Limb (tissue), 2 donors: Measurements from ENCODE around the gene POLR2E.
"Not testable (repeated sequence)": the region's sequence is repeated elsewhere in the genome, so short reads cannot be mapped to it uniquely, and the experiment has no call there.

Experiments used
- DNase-seq, 2 donors: peaks; one replicate each; pipeline ENCODE4 v3.0.0-alpha.2; 2016; ENCODE audit errors: extremely low spot score in 2 of 2

POLR2E gene

GRCh38 chr19:1126984-1127760 lies 32.0 kb upstream of the POLR2E start:
- DNase-seq: no peak

GRCh38 chr19:1125601-1126467 lies 30.7 kb upstream of the POLR2E start:
- no peak for DNase-seq

GRCh38 chr19:1123885-1124677 lies 28.9 kb upstream of the POLR2E start:
- no peak for DNase-seq

GRCh38 chr19:1123381-1123780 lies 28.2 kb upstream of the POLR2E start:
- no peak for DNase-seq

DNA sequence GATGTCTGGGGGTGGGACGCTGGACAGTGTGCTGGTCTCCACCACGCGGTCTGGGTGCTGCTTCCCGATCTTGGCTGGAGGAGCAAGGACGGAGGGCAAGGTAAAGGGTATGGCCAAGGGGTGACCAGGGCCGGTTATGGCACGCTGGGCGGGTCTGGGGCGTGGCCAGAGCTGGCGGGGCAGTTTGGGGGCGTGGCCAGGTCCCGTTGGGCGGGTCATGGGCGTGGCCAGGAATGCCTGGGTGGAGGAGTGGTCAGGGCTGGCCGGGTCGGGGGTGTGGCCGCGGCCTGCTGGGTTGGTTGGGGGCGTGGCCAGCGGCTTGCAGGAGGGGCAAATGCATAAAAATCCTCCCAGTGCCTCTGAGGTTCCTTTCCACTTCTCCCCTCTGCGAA lies 27.8 kb upstream of the POLR2E start:
- DNase-seq: no peak

- no peak for DNase-seq
Measured at GRCh38 chr19:1122021-1122971, 27.1 kb upstream of the POLR2E start.

DNA sequence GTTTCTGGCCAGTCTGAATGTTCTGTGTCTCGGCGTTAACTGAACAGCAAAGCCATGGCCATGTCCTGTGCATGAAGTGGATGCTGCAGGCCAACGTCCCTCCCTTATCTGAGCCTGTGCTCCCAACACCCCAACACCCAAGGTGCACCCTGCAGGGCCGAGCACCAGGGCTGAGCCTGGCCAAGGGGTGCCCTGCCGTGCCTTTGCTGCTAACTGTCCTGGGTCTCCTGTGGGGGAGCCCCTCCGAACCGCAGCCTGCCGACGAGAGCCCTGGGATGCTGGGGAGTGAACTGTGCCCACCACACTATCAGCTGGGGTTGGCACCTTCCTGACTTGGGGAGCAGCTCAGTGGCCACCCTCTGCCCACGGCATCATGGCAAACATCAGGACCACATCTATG lies 26.2 kb upstream of the POLR2E start:
- no peak for DNase-seq

DNA sequence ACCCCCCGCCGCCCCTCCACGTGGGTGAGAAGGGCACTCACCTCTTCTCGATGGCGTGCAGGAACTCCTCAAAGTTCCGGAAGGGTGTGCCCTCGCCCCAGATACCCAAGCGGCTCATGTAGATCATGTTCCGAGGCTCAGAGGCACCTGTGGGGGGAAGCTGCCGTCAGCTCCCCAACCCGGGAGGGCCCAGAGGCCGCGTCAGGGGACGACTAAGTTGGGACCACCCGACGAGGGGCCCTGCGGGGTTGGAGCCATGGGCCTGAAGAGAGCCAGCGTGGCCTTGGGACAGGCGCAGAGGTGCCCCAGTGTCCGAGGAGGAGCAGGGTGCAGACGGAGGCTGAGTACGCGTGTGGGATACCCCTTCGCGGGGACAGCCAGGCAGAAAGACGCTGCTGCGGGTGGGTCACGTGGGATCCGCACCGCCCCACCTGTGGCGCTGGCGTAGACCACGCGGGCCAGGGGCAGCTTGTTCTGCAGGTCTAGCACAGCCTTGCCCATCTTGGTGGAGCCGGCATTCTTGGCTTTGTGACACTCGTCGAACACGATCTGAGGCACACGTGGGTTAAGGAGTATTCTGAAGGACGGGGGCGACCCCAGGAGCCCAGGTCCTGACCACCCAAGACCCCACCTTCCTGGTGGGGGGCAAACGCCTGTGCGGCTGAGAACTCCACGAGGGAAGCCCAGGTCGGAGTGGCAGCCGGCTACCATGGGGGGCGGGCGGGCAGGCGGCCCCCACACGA lies 24.5 kb upstream of the POLR2E start:
- DNase-seq: no peak

GRCh38 chr19:1118999-1119398 lies 23.8 kb upstream of the POLR2E start:
- no peak for DNase-seq

DNA sequence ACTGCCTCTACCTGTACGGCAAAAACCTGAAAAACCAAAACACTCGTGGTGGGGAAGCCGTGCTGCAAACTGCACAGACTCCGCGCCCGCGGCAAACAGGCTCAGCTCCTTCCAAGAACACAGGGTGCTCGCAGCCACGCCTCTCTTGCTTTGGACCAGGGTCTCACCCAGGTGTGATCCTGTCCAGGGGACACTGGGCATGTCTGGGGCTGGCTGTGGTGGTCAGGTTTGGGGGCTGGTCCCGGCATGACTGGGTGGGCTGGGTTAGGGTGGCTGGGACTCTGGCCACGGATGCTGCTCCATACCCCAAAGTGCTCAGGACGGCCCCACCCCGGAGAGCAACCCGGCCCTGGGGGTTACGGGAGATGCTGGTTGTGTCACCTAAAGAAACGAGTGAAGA lies 22.5 kb upstream of the POLR2E start:
- DNase-seq: no peak

GRCh38 chr19:1116726-1117581 lies 21.8 kb upstream of the POLR2E start:
- DNase-seq: no peak

- DNase-seq: no peak
Measured at GRCh38 chr19:1115646-1116420, 20.7 kb upstream of the POLR2E start.

GRCh38 chr19:1114728-1115127 lies 19.6 kb upstream of the POLR2E start:
- DNase-seq: not testable (repeated sequence)

DNA sequence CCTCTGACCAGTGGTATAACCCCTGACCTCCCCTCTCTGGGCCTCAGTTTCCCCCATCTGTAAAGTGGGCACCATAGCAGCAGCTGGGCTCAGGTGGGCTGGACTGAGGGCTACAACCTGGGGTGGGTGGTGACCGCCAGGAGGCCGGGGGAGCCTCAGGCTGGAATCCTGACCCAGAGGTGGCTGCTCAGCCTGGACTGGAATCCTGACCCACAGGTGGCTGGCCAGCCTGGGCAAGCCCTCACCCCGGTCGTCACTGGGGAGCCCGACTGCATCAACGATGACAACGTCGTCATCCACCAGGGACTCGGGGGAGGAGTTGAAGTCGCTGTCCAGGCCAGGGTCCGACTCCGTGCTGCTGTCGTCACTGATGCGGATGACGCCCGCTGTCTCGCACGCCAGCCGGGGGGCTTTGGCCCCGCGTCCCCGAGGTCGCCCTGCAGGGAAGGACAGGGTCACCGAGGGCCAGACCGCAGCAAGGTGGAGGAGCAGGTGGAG lies 18.9 kb upstream of the POLR2E start:
- DNase-seq: no peak

- DNase-seq: peak; percentile 90 to 96
Measured at GRCh38 chr19:1113030-1113985, 18.1 kb upstream of the POLR2E start.

- peak in 1 of 2 donors; percentile 71 for DNase-seq
Measured at GRCh38 chr19:1112268-1113029, 17.3 kb upstream of the POLR2E start.
